Fibroblast of the aortic adventitia (primary cell): ENCODE measurements around the gene TNNT3. TPM values are rescaled to one million over a fixed set of nuclear protein-coding genes. Genes with fewer than 3 reads are reported as not detected.

Source experiments
- DNase-seq: peaks from one replicate; pipeline ENCODE4 v3.0.0-alpha.2; 2010; ENCODE audit warnings: low read depth
- H3K4me3 ChIP-seq: 2 replicates; pipeline ENCODE4 v1.5.1; 2011; ENCODE audit warnings: low read depth, mild to moderate bottlenecking, control low read depth, low read length, moderate library complexity
- total RNA-seq: library from RNA; depleted of rRNA; stranded (reverse); fragments of >200 nt; gene quantifications from 2 replicates; pipeline ENCODE4 v1.2.3, GENCODE V29; 2012; ENCODE audit warnings: low replicate concordance
- TF ChIP-seq, protein P1 (sequence below): IDR thresholded peaks from 2 replicates; pipeline ENCODE4 v1.5.1; 2011; ENCODE audit warnings: mild to moderate bottlenecking, low read length, control low read depth, inconsistent platforms; ENCODE audit not compliant: insufficient read depth

TNNT3 gene
- total RNA-seq, 1 donor: 0.81 TPM

DNA sequence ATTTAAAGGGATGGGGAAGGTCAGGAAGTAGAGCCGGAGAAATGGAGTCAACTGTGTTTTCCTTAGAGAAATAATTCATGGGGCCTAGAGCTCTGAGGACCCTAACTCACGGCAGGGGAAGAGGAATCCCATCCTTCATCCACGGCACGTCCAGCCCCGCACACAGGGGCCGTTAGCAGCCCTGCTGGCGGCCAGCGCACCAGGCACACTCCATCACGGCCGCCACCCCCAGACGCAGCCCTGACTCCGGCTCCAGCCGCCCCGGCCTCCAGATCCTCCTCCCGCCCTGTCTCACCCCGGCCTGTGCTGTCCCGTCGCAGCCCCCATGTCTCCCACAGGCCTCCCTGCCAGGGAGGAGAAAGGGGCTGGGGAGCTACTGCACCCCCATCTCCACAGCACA, 38.9 kb downstream of the TNNT3 start:
- H3K4me3 ChIP-seq: no peak overlapping the region
- DNase-seq: no peak
- TF ChIP-seq, protein P1, sequence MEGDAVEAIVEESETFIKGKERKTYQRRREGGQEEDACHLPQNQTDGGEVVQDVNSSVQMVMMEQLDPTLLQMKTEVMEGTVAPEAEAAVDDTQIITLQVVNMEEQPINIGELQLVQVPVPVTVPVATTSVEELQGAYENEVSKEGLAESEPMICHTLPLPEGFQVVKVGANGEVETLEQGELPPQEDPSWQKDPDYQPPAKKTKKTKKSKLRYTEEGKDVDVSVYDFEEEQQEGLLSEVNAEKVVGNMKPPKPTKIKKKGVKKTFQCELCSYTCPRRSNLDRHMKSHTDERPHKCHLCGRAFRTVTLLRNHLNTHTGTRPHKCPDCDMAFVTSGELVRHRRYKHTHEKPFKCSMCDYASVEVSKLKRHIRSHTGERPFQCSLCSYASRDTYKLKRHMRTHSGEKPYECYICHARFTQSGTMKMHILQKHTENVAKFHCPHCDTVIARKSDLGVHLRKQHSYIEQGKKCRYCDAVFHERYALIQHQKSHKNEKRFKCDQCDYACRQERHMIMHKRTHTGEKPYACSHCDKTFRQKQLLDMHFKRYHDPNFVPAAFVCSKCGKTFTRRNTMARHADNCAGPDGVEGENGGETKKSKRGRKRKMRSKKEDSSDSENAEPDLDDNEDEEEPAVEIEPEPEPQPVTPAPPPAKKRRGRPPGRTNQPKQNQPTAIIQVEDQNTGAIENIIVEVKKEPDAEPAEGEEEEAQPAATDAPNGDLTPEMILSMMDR: no peak

- no peak overlapping the region for H3K4me3 ChIP-seq
- no peak for DNase-seq
- TF ChIP-seq, protein P1: no peak
Measured at GRCh38 chr11:1959786-1960185, 40.3 kb downstream of the TNNT3 start.

DNA sequence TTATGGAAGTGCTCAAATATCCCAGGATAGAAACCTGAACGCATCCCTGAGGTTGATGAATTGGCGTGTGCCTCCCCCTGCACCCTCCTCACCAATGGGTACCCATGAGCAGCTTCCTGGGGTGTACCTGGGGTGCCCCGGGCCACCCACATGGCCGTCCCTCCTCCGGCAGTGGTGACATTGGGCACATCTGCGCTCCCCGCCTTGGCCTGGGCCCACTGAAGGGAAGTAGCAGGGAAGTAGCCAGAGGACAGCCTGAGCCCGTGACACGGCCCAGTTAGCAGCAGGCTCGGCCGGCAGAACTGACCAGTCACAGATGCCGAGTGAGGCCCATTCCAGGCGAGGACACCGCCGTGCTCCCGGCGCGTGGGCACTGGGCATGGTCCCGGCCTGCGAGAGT, 44.4 kb downstream of the TNNT3 start:
- TF ChIP-seq, protein P1: no peak
- H3K4me3 ChIP-seq: no peak overlapping the region
- no peak for DNase-seq

DNA sequence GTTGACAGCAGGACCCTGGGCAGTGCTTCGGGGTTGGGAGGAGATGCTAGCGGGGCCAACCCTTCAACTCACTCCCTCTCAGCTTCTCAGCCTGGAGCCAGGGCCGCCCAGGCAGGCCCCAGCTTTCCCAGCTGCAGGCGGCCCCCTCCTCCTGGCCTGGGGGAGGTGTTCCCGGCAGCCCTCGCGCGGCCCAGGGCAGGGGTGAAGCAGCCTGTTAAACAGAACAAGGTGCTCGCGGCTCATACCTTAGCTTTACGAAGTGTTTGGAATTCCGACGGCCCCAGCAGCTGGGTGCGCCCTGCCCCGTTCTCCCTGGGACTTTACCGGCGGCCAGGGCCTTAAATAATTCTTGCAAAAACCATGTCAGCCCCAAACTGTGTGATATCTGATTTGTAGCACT, 44.8 kb downstream of the TNNT3 start:
- no peak overlapping the region for H3K4me3 ChIP-seq
- DNase-seq: no peak
- TF ChIP-seq, protein P1: no peak

- TF ChIP-seq, protein P1: no peak
- DNase-seq: no peak
- H3K4me3 ChIP-seq: no peak overlapping the region
Measured at GRCh38 chr11:1964955-1965354, 45.5 kb downstream of the TNNT3 start.

DNA sequence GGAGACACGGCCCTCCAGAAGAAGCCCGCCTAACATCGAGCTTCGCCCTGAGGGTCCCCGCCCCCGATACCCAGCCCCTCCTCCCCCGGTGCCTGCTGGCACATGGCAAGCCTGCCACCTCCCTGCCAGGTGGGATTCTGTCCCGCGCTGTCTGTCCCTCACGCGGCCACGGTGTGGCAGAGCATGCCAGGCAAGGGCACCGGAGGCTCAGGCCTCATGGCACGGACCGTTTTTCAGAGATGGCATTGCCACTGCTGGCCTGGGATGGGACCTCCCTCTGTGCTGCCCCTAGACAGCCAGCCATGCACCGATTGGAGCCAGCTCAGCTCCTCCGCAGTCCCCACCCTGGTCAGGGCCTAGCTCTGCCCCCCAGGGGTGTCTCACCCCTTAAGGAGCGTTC, 47.0 kb downstream of the TNNT3 start:
- no peak for DNase-seq
- TF ChIP-seq, protein P1: no peak

DNA sequence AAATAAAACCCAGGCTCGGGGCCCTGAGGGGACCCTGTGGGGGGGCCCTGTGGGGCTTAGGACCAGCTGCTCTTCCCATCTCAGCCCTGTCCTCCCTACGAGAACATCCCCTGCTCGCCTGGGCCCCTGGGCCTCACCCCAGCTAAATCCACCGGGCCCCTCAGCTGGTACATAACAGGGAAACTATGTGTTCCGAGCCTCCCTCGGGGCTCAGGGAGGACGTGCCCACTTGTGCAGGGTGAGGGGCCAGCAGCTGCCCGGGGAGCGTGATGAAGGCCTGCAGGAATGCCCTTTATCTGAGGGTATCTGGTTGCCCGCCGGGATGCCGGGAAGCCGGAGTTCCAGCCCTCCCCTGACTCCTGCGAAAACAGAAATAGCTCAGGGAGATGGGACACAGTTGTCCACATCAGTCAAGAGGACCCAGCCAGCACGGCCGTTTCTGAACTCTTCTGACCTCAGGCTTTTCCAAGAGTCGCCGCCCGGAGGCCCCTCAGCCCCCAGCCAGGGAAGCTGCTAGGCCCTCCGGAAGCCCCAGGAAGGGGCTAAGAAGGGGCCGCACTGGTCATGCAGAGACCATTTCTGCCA, 48.2 kb downstream of the TNNT3 start:
- TF ChIP-seq, protein P1: no peak
- H3K4me3 ChIP-seq: no peak overlapping the region
- DNase-seq: no peak

More for the DNA sequence above, 47.0 kb downstream of the TNNT3 start:
- H3K4me3 ChIP-seq: no peak overlapping the region
